ENCODE data around the gene GTF2F2. TPM values are rescaled to one million over a fixed set of nuclear protein-coding genes. Genes with fewer than 3 reads are reported as not detected.

The GTF2F2 gene
- total RNA-seq, 1 experiment from 2014 or later, result 28.1 TPM

- H3K27ac Mint-ChIP-seq (ENCODE audit: unreplicated experiment), result no peak overlapping the region
- H3K9me3 Mint-ChIP-seq (ENCODE audit: unreplicated experiment), result no peaks in the 10 kb centered on the region
- H3K36me3 Mint-ChIP-seq (ENCODE audit: insufficient read depth, unreplicated experiment), result peaks cover 11% of the 10 kb centered on the region
- intact Hi-C loops (cut with micrococcal nuclease; ENCODE audit: unreplicated experiment), result no loop called here
- no peaks in the 10 kb centered on the region for H3K9me3 ChIP-seq
- no peak for DNase-seq
- H3K27me3 Mint-ChIP-seq (ENCODE audit: insufficient read depth, unreplicated experiment), result no peaks in the 10 kb centered on the region
- TF ChIP-seq CTCF (IDR thresholded peaks at IDR 0.05; ENCODE audit: insufficient read depth in 1 of 2, low read depth in 1 of 2, low read length in 1 of 2, severe bottlenecking in 1 of 2, unreplicated experiment in 1 of 2), result no peak
- CTCF ChIA-PET, result interaction anchor here (0.7 to 0.8 kb wide), 2 partner anchors 21 to 135 kb away, joined by 3 to 5 read pairs; no protein-coding TSS in a partner anchor
- BruUV-seq (replicated peaks), result no TSS peak
- H3K4me1 Mint-ChIP-seq (ENCODE audit: low read depth, unreplicated experiment), result no peaks in the 10 kb centered on the region
- H3K4me1 ChIP-seq, result no peaks in the 10 kb centered on the region
- no peak overlapping the region for H3K4me3 Mint-ChIP-seq (ENCODE audit: unreplicated experiment)
- no peaks in the 10 kb centered on the region for H3K27me3 ChIP-seq (replicated peaks; ENCODE audit: control insufficient read depth, insufficient read depth, low read length)
- POLR2A ChIA-PET, result no interaction called here
- H3K4me3 ChIP-seq (ENCODE audit: low read depth, low read length), result no peak overlapping the region
- H3K36me3 ChIP-seq (ENCODE audit: control insufficient read depth, insufficient read depth, low read length), result no peaks in the 10 kb centered on the region
These were observed 182.2 kb downstream of the GTF2F2 start for GRCh38 chr13:45302507-45302906.

GRCh38 chr13:45303026-45303425 is 182.7 kb downstream of the GTF2F2 start:
- no peaks in the 10 kb centered on the region for H3K9me3 ChIP-seq
- no peaks in the 10 kb centered on the region for H3K4me1 ChIP-seq
- no TSS peak for BruUV-seq (replicated peaks)
- H3K27ac Mint-ChIP-seq (ENCODE audit: unreplicated experiment), result no peak overlapping the region
- no peak overlapping the region for H3K4me3 Mint-ChIP-seq (ENCODE audit: unreplicated experiment)
- DNase-seq, result no peak
- H3K9me3 Mint-ChIP-seq (ENCODE audit: unreplicated experiment), result no peaks in the 10 kb centered on the region
- intact Hi-C loops (cut with micrococcal nuclease; ENCODE audit: unreplicated experiment), result no loop called here
- ChIA-PET CTCF (no interaction called here), POLR2A (no interaction called here)
- peaks cover 11% of the 10 kb centered on the region for H3K36me3 Mint-ChIP-seq (ENCODE audit: insufficient read depth, unreplicated experiment)
- H3K36me3 ChIP-seq (ENCODE audit: control insufficient read depth, insufficient read depth, low read length), result no peaks in the 10 kb centered on the region
- no peaks in the 10 kb centered on the region for H3K27me3 Mint-ChIP-seq (ENCODE audit: insufficient read depth, unreplicated experiment)
- no peaks in the 10 kb centered on the region for H3K27me3 ChIP-seq (replicated peaks; ENCODE audit: control insufficient read depth, insufficient read depth, low read length)
- no peak overlapping the region for H3K4me3 ChIP-seq (ENCODE audit: low read depth, low read length)
- TF ChIP-seq CTCF (IDR thresholded peaks at IDR 0.05; ENCODE audit: insufficient read depth in 1 of 2, low read depth in 1 of 2, low read length in 1 of 2, severe bottlenecking in 1 of 2, unreplicated experiment in 1 of 2), result no peak
- no peaks in the 10 kb centered on the region for H3K4me1 Mint-ChIP-seq (ENCODE audit: low read depth, unreplicated experiment)

GRCh38 chr13:45303866-45304265 is 183.6 kb downstream of the GTF2F2 start:
- ChIA-PET CTCF (no interaction called here), POLR2A (no interaction called here)
- H3K4me3 Mint-ChIP-seq (ENCODE audit: unreplicated experiment), result no peak overlapping the region
- no peaks in the 10 kb centered on the region for H3K4me1 ChIP-seq
- no peaks in the 10 kb centered on the region for H3K36me3 ChIP-seq (ENCODE audit: control insufficient read depth, insufficient read depth, low read length)
- no peak overlapping the region for H3K27ac Mint-ChIP-seq (ENCODE audit: unreplicated experiment)
- H3K9me3 Mint-ChIP-seq (ENCODE audit: unreplicated experiment), result no peaks in the 10 kb centered on the region
- no peaks in the 10 kb centered on the region for H3K27me3 ChIP-seq (replicated peaks; ENCODE audit: control insufficient read depth, insufficient read depth, low read length)
- DNase-seq, result no peak
- H3K4me3 ChIP-seq (ENCODE audit: low read depth, low read length), result no peak overlapping the region
- H3K9me3 ChIP-seq, result no peaks in the 10 kb centered on the region
- intact Hi-C loops (cut with micrococcal nuclease; ENCODE audit: unreplicated experiment), result no loop called here
- H3K27me3 Mint-ChIP-seq (ENCODE audit: insufficient read depth, unreplicated experiment), result no peaks in the 10 kb centered on the region
- BruUV-seq (replicated peaks), result no TSS peak
- peaks cover 11% of the 10 kb centered on the region for H3K36me3 Mint-ChIP-seq (ENCODE audit: insufficient read depth, unreplicated experiment)
- TF ChIP-seq CTCF (IDR thresholded peaks at IDR 0.05; ENCODE audit: insufficient read depth in 1 of 2, low read depth in 1 of 2, low read length in 1 of 2, severe bottlenecking in 1 of 2, unreplicated experiment in 1 of 2), result no peak
- no peaks in the 10 kb centered on the region for H3K4me1 Mint-ChIP-seq (ENCODE audit: low read depth, unreplicated experiment)

All from Caco-2 (cell line).